ENCODE measurements around the gene PDE9A. TPM values are rescaled to one million over a fixed set of nuclear protein-coding genes. Genes with fewer than 3 reads are reported as not detected.

The PDE9A gene
- total RNA-seq, 1 donor from 2014 or later = 3.9 TPM

- H3K4me3 ChIP-seq (ENCODE audit: low read depth, low read length) = no peak overlapping the region
- no peak for TF ChIP-seq CTCF (IDR thresholded peaks at IDR 0.05; ENCODE audit: insufficient read depth, low read length, poor library complexity, severe bottlenecking)
- H3K27me3 ChIP-seq (ENCODE audit: control insufficient read depth, insufficient read depth, low read length) = peaks cover 34% of the 10 kb centered on the region
- H3K36me3 ChIP-seq (ENCODE audit: control insufficient read depth, insufficient read depth, low read length) = no peaks in the 10 kb centered on the region
- DNase-seq (ENCODE audit: low read depth) = no peak
Measured at GRCh38 chr21:42785666-42786427, 132.4 kb downstream of the PDE9A start.

DNA sequence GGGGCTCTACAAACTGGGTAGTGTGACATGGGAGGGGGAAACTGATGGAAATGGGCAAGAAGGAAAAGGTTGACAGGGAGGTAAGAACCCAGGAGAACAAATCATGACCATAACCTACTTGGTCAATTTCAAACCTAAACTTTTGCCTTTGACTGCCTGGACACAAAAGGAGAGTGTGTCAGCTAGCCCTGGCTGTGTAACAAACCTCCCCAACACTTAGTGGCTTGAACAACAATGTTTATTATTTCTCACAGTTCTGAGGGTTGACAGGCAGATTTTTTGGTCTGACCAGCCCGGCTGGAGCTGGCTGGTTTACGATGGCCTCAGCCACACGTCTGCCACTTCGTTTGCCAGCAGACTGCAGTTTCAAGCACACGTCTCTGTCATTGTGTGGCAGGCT, 133.5 kb downstream of the PDE9A start:
- H3K27me3 ChIP-seq (ENCODE audit: control insufficient read depth, insufficient read depth, low read length) = peaks cover 30% of the 10 kb centered on the region
- no peak for TF ChIP-seq CTCF (IDR thresholded peaks at IDR 0.05; ENCODE audit: insufficient read depth, low read length, poor library complexity, severe bottlenecking)
- H3K4me3 ChIP-seq (ENCODE audit: low read depth, low read length) = no peak overlapping the region
- DNase-seq (ENCODE audit: low read depth) = no peak
- H3K36me3 ChIP-seq (ENCODE audit: control insufficient read depth, insufficient read depth, low read length) = no peaks in the 10 kb centered on the region

DNA sequence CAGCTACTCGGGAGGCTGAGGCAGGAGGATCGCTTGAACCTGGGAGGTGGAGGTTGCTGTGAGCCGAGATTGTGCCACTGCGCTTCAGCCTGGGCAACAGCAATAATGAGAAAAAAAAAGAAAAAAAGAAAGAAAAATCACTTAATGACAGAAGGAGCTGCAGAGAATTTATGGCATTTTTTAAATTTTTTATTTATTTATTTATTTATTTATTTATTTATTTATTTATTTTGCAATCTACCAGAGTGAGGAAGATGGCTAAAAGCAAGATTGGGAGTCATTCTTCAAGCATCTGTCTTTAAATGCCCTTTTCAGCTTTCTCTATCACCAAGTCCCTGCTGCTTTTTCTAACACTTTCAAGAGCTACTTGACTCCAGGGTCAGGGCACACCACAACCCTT, 134.2 kb downstream of the PDE9A start:
- no peak for TF ChIP-seq CTCF (IDR thresholded peaks at IDR 0.05; ENCODE audit: insufficient read depth, low read length, poor library complexity, severe bottlenecking)
- H3K4me3 ChIP-seq (ENCODE audit: low read depth, low read length) = no peak overlapping the region
- no peak for DNase-seq (ENCODE audit: low read depth)
- H3K36me3 ChIP-seq (ENCODE audit: control insufficient read depth, insufficient read depth, low read length) = no peaks in the 10 kb centered on the region
- H3K27me3 ChIP-seq (ENCODE audit: control insufficient read depth, insufficient read depth, low read length) = peaks cover 23% of the 10 kb centered on the region

DNA sequence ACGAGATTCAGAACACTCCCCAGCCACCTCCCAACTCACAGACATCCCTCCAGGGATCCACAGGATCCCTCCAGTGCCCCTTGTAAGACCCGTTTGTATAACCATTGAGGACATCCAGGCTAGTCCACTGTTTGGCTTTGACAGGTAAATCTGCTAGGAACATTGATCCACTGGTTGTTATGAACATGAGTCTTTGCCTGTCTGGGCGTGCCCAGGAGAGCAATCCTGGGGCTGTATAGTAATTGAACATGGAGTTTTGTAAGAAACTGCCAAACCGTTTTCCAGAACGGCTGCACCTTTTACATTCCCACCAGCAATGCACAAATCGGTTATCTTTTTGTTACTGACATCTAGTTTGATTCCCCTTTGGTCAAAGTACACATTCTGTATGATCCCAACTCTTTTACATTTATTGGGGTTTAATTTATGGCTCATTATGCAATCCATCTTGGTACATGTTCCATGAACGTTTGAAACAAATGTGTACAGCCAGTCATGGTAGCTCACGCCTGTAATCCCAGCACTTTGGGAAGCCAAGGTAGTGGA, 137.2 kb downstream of the PDE9A start:
- H3K4me3 ChIP-seq (ENCODE audit: low read depth, low read length) = no peak overlapping the region
- no peak for DNase-seq (ENCODE audit: low read depth)
- TF ChIP-seq CTCF (IDR thresholded peaks at IDR 0.05; ENCODE audit: insufficient read depth, low read length, poor library complexity, severe bottlenecking) = no peak
- no peaks in the 10 kb centered on the region for H3K36me3 ChIP-seq (ENCODE audit: control insufficient read depth, insufficient read depth, low read length)
- peaks cover 7% of the 10 kb centered on the region for H3K27me3 ChIP-seq (ENCODE audit: control insufficient read depth, insufficient read depth, low read length)

GRCh38 chr21:42793774-42794173, 140.4 kb downstream of the PDE9A start:
- Histone ChIP-seq H3K4me3 (ENCODE audit: low read depth, low read length) (no peak overlapping the region), H3K36me3 (ENCODE audit: control insufficient read depth, insufficient read depth, low read length) (no peaks in the 10 kb centered on the region), H3K27me3 (ENCODE audit: control insufficient read depth, insufficient read depth, low read length) (peaks cover 4% of the 10 kb centered on the region)
- no peak for TF ChIP-seq CTCF (IDR thresholded peaks at IDR 0.05; ENCODE audit: insufficient read depth, low read length, poor library complexity, severe bottlenecking)
- no peak for DNase-seq (ENCODE audit: low read depth)

DNA sequence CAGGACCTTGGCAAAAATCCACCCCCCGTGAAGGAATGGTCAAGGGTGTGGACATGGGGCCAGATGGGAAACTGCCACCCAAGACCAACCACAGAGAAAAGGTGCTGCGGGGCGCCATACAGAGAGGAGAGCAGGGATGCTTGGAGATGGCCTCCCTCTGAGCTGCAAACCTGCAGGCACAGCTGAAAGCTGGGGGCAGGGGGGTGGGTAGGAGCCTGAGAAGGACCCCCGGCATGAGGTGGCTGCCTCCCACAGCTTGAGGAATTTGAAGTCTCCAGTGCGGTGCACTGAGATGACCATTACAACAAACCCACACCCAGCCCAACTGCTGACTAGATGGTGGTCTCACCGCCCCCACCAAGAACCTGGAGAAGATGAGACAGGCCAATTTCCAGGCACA, 141.1 kb downstream of the PDE9A start:
- DNase-seq (ENCODE audit: low read depth) = no peak
- Histone ChIP-seq H3K27me3 (ENCODE audit: control insufficient read depth, insufficient read depth, low read length) (peaks cover 4% of the 10 kb centered on the region), H3K4me3 (ENCODE audit: low read depth, low read length) (no peak overlapping the region), H3K36me3 (ENCODE audit: control insufficient read depth, insufficient read depth, low read length) (no peaks in the 10 kb centered on the region)
- no peak for TF ChIP-seq CTCF (IDR thresholded peaks at IDR 0.05; ENCODE audit: insufficient read depth, low read length, poor library complexity, severe bottlenecking)

Measured in kidney epithelial cell (primary cell).